ENCODE measurements around the gene SNCB.

- no peak for TF ChIP-seq TAF1 (IDR thresholded peaks at IDR 0.05; ENCODE audit: borderline replicate concordance, insufficient read depth, low read length)
- no peak for TF ChIP-seq POLR2AphosphoS5 (IDR thresholded peaks at IDR 0.05; ENCODE audit: low read depth, low read length)
- TF ChIP-seq FOXP2 (optimal IDR thresholded peaks at IDR 0.05; ENCODE audit: borderline replicate concordance, extremely low read depth, extremely low read length, insufficient read depth): no peak
Measured at GRCh38 chr5:176589039-176589769, 41.1 kb downstream of the SNCB start.

All from PFSK-1 (cell line).